GM18499 (cell line): Measurements from ENCODE around the gene RASAL2.
"Not testable (repeated sequence)": the region's sequence is repeated elsewhere in the genome, so short reads cannot be mapped to it uniquely, and the experiment has no call there.

Source experiments
- ATAC-seq: cut with Tn5 transposase; IDR thresholded peaks from one replicate; pipeline ENCODE4 v1.9.1; 2021; ENCODE audit warnings: moderate number of reproducible peaks; ENCODE audit not compliant: insufficient read depth, unreplicated experiment

Gene RASAL2

DNA sequence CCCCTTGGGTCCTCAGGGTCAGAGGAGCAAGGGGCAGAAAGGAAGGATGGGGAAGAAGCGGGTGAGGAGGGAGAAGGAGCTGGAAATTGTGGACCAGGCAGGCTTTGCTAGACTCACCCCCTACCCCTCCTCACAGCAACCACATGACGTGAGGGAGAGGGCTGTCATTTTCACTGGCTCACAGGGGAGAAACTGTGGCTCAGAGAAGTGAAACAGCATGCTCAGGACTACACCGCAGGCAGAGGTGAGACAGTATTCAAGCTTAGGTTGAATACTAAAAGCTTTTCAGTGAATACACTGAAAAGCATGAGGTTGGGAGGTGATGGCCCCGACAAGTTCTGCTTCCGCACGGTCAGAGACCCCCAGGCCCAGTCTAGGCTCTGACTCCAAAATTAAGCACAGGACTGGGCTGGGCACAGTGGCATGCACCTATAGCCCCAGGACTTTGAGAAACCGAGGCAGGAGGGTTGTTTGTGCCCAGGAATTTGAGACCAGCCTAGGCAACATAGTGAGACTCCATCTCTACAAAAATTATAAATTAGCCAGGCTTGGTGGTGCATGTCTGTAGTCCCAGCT, 404.1 kb downstream of the RASAL2 start:
- ATAC-seq = no peak

- ATAC-seq = no peak
Measured at GRCh38 chr1:178498896-178499675, 405.2 kb downstream of the RASAL2 start.

DNA sequence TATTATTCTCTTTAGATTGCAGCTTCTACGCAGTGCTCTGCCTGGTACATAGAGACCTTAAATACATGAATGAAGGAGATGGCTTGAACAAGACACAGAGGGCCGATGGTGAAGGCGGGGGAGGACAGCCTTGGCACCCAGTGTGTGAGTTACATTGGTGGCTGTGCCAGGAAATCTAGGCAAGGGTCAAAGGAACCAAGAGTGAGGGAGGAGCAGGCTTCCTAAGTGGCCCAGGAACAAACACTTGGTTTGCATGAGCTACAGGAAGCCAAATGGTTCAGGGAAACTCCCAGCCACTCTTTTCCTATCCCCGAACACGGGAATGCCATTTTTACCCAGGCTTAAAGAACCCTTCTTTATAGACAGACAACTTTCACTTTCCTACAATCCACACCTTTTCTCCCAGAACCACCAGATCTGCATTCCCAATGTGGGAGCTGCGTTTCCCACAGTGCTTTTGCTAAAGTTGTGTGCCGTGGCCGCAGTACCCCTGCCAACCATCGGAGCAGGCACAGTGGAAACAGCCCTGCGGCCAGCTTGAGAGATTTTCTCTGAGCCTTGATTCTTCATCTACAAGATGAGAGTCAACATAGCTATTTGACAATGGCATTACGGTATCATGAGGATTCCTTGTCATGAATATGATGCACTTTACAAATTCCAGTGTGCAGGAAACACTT, 406.3 kb downstream of the RASAL2 start:
- ATAC-seq = no peak

GRCh38 chr1:178500936-178501554, 407.1 kb downstream of the RASAL2 start:
- no peak for ATAC-seq

- no peak for ATAC-seq
Measured at GRCh38 chr1:178501705-178502329, 407.9 kb downstream of the RASAL2 start.

DNA sequence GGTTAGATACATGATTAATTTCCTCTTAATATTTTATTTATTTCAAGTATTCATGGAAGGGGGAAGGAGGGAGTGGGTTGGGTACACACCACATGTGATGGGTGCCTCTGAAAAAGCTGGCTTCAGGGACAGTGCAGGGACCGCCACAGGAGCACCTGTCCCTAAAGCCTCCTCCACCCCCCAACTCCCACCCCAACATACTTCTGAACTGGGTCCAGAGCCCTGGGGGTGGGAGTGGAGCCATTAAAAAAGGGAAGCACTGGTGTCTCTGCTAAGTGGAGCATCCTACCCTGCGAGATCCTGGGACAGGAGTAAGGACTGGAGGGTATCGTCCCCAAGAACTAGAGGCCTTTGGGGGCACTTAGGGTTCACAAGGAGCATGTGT, 408.4 kb downstream of the RASAL2 start:
- ATAC-seq = no peak

GRCh38 chr1:178502856-178503255, 409.0 kb downstream of the RASAL2 start:
- ATAC-seq = no peak

DNA sequence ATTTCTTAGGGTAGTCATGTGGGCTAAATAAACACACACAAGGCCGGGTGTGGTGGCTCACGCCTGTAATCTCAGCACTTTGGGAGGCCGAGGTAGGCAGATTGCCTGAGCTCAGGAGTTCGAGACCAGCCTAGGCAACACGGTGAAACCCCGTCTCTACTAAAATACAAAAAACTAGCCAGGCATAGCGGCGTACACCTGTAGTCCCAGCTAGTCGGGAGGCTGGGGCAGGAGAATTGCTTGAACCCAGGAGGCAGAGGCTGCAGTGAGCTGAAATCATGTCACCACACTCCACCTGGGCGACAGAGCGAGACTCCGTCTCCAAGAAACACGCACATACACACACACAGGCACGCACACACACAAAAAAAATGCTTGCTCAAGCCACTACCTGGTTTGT, 409.4 kb downstream of the RASAL2 start:
- ATAC-seq = not testable (repeated sequence)

DNA sequence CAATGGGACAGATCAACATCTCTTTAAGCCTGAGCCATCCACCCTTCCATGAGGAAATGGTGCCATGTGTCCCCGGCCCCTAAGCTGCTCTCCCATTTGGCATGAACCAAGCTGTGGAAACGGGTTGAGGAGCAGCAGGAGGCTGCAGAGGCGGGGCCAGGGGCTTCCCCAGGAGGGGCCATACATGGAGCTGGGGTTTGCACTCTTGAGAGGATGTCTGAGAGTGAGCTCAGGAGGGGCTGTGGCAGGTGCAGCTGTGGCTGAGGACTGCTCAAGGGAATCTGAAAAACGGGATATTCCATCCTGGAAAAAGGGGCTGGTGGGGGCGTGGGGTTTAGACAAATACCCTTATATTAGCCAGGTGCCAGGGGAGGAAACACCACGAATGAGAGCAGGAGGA, 409.9 kb downstream of the RASAL2 start:
- ATAC-seq = no peak

DNA sequence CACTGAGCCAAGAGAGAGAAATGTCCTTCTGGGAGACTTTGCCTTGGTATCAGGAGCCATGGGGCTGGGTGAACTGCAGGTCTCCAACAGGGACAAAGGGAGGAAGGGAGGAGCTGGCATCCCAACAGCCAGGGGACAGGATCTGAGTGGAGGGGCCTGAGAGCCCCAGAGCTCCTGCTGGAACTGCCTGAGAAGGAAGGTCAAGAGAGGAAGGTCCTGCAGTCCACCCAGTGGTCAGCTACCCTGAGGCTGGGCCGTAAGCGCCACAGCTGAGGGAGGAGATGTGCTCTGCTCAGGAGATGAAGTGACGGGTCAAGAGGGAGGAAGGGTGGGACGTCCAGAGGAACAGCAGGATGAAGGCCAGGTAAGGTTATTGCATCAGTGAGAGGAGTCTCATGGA, 410.4 kb downstream of the RASAL2 start:
- ATAC-seq = no peak

- ATAC-seq = no peak
Measured at GRCh38 chr1:178506177-178506576, 412.3 kb downstream of the RASAL2 start.

- no peak for ATAC-seq
Measured at GRCh38 chr1:178506669-178507068, 412.8 kb downstream of the RASAL2 start.

DNA sequence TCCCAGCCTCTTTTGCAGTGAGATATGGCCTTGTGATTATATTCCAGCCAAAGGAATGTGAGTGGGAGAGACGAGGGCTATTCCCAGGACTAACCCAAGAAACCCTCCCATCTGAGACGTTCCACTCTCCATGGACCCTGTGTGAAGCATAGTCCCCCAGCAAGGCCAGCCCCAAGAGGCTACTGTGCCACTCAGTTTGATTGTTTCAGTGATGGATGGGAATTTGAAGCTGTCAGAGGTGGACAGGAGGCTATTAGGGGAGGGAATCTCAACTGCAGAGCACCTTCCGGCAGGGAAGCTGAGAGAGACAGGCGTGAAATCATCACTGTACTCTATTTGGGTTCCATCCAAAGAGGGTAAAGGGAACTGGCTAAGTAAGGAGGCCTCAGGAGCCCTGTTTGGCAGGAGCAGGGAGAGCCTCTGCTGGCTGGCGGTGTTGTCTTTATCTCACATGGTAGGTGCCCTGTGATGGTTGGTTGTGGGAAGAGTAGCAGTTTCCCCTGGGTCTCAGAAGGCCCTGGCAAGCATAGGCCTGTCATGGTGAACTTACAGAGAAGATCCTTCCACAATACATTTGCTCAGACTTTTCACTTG, 415.6 kb downstream of the RASAL2 start:
- ATAC-seq = no peak

- ATAC-seq = no peak
Measured at GRCh38 chr1:178510155-178510554, 416.3 kb downstream of the RASAL2 start.

- ATAC-seq = no peak
Measured at GRCh38 chr1:178512566-178513277, 418.8 kb downstream of the RASAL2 start, which contains the start of gene TEX35. TSS of gene TEX35 (plus strand) at chr1:178513109. CDS start at chr1:178513189, 80 bp downstream.

GRCh38 chr1:178513278-178513983, 419.5 kb downstream of the RASAL2 start:
- no peak for ATAC-seq

- no peak for ATAC-seq
Measured at GRCh38 chr1:178516110-178516509, 422.2 kb downstream of the RASAL2 start.

- no peak for ATAC-seq
Measured at GRCh38 chr1:178518894-178519293, 425.0 kb downstream of the RASAL2 start.

- ATAC-seq = no peak
Measured at GRCh38 chr1:178520803-178521202, 426.9 kb downstream of the RASAL2 start.
